ENCODE data around the gene GRM8. TPM values are rescaled to one million over a fixed set of nuclear protein-coding genes. Genes with fewer than 3 reads are reported as not detected.

The GRM8 gene
- total and polyA plus RNA-seq, 9 of the 15 experiments (the other 6 are each of a cell fraction or from before 2014, with no cell fraction given) = 0.13 TPM; not detected in 7

DNA sequence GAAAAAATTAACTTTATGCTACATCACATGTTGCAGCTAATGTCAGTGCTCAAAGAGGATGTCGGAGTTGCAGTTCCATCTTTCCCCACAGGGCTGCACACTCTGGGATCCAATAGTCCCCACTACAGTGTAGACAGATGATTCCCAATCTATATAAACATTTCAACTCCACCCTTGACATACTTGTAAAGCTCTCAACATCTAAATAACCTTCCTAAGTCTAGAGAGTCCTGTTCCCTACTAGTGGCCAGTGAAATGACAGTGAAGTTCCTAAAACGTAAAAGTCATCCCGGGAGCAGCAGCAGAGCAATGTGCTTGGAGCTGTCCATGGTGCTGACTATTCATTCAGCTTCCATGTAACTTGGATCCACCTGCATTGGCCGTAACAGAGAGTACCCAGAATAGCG lies 145.1 kb downstream of the GRM8 start (continued):
- TF ChIP-seq, protein P1, sequence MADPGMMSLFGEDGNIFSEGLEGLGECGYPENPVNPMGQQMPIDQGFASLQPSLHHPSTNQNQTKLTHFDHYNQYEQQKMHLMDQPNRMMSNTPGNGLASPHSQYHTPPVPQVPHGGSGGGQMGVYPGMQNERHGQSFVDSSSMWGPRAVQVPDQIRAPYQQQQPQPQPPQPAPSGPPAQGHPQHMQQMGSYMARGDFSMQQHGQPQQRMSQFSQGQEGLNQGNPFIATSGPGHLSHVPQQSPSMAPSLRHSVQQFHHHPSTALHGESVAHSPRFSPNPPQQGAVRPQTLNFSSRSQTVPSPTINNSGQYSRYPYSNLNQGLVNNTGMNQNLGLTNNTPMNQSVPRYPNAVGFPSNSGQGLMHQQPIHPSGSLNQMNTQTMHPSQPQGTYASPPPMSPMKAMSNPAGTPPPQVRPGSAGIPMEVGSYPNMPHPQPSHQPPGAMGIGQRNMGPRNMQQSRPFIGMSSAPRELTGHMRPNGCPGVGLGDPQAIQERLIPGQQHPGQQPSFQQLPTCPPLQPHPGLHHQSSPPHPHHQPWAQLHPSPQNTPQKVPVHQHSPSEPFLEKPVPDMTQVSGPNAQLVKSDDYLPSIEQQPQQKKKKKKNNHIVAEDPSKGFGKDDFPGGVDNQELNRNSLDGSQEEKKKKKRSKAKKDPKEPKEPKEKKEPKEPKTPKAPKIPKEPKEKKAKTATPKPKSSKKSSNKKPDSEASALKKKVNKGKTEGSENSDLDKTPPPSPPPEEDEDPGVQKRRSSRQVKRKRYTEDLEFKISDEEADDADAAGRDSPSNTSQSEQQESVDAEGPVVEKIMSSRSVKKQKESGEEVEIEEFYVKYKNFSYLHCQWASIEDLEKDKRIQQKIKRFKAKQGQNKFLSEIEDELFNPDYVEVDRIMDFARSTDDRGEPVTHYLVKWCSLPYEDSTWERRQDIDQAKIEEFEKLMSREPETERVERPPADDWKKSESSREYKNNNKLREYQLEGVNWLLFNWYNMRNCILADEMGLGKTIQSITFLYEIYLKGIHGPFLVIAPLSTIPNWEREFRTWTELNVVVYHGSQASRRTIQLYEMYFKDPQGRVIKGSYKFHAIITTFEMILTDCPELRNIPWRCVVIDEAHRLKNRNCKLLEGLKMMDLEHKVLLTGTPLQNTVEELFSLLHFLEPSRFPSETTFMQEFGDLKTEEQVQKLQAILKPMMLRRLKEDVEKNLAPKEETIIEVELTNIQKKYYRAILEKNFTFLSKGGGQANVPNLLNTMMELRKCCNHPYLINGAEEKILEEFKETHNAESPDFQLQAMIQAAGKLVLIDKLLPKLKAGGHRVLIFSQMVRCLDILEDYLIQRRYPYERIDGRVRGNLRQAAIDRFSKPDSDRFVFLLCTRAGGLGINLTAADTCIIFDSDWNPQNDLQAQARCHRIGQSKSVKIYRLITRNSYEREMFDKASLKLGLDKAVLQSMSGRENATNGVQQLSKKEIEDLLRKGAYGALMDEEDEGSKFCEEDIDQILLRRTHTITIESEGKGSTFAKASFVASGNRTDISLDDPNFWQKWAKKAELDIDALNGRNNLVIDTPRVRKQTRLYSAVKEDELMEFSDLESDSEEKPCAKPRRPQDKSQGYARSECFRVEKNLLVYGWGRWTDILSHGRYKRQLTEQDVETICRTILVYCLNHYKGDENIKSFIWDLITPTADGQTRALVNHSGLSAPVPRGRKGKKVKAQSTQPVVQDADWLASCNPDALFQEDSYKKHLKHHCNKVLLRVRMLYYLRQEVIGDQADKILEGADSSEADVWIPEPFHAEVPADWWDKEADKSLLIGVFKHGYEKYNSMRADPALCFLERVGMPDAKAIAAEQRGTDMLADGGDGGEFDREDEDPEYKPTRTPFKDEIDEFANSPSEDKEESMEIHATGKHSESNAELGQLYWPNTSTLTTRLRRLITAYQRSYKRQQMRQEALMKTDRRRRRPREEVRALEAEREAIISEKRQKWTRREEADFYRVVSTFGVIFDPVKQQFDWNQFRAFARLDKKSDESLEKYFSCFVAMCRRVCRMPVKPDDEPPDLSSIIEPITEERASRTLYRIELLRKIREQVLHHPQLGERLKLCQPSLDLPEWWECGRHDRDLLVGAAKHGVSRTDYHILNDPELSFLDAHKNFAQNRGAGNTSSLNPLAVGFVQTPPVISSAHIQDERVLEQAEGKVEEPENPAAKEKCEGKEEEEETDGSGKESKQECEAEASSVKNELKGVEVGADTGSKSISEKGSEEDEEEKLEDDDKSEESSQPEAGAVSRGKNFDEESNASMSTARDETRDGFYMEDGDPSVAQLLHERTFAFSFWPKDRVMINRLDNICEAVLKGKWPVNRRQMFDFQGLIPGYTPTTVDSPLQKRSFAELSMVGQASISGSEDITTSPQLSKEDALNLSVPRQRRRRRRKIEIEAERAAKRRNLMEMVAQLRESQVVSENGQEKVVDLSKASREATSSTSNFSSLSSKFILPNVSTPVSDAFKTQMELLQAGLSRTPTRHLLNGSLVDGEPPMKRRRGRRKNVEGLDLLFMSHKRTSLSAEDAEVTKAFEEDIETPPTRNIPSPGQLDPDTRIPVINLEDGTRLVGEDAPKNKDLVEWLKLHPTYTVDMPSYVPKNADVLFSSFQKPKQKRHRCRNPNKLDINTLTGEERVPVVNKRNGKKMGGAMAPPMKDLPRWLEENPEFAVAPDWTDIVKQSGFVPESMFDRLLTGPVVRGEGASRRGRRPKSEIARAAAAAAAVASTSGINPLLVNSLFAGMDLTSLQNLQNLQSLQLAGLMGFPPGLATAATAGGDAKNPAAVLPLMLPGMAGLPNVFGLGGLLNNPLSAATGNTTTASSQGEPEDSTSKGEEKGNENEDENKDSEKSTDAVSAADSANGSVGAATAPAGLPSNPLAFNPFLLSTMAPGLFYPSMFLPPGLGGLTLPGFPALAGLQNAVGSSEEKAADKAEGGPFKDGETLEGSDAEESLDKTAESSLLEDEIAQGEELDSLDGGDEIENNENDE (IDR thresholded peaks at IDR 0.05; ENCODE audit: low read depth, low read length) = no peak
- TF ChIP-seq, protein P2, sequence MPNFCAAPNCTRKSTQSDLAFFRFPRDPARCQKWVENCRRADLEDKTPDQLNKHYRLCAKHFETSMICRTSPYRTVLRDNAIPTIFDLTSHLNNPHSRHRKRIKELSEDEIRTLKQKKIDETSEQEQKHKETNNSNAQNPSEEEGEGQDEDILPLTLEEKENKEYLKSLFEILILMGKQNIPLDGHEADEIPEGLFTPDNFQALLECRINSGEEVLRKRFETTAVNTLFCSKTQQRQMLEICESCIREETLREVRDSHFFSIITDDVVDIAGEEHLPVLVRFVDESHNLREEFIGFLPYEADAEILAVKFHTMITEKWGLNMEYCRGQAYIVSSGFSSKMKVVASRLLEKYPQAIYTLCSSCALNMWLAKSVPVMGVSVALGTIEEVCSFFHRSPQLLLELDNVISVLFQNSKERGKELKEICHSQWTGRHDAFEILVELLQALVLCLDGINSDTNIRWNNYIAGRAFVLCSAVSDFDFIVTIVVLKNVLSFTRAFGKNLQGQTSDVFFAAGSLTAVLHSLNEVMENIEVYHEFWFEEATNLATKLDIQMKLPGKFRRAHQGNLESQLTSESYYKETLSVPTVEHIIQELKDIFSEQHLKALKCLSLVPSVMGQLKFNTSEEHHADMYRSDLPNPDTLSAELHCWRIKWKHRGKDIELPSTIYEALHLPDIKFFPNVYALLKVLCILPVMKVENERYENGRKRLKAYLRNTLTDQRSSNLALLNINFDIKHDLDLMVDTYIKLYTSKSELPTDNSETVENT (CRISPR knock-in tag; IDR thresholded peaks at IDR 0.05) = no peak
- TF ChIP-seq, protein P3, sequence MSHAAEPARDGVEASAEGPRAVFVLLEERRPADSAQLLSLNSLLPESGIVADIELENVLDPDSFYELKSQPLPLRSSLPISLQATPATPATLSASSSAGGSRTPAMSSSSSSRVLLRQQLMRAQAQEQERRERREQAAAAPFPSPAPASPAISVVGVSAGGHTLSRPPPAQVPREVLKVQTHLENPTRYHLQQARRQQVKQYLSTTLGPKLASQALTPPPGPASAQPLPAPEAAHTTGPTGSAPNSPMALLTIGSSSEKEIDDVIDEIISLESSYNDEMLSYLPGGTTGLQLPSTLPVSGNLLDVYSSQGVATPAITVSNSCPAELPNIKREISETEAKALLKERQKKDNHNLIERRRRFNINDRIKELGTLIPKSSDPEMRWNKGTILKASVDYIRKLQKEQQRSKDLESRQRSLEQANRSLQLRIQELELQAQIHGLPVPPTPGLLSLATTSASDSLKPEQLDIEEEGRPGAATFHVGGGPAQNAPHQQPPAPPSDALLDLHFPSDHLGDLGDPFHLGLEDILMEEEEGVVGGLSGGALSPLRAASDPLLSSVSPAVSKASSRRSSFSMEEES (CRISPR knock-in tag; IDR thresholded peaks at IDR 0.05) = no peak
- TF ChIP-seq, protein P4, sequence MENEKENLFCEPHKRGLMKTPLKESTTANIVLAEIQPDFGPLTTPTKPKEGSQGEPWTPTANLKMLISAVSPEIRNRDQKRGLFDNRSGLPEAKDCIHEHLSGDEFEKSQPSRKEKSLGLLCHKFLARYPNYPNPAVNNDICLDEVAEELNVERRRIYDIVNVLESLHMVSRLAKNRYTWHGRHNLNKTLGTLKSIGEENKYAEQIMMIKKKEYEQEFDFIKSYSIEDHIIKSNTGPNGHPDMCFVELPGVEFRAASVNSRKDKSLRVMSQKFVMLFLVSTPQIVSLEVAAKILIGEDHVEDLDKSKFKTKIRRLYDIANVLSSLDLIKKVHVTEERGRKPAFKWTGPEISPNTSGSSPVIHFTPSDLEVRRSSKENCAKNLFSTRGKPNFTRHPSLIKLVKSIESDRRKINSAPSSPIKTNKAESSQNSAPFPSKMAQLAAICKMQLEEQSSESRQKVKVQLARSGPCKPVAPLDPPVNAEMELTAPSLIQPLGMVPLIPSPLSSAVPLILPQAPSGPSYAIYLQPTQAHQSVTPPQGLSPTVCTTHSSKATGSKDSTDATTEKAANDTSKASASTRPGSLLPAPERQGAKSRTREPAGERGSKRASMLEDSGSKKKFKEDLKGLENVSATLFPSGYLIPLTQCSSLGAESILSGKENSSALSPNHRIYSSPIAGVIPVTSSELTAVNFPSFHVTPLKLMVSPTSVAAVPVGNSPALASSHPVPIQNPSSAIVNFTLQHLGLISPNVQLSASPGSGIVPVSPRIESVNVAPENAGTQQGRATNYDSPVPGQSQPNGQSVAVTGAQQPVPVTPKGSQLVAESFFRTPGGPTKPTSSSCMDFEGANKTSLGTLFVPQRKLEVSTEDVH (IDR thresholded peaks at IDR 0.05; ENCODE audit: low read depth, partially characterized antibody) = no peak
- TF ChIP-seq PYGO2 (tag; IDR thresholded peaks at IDR 0.05) = peak; percentile 77
- TF ChIP-seq SIRT6 (IDR thresholded peaks at IDR 0.05; ENCODE audit: low read depth, low read length) = no peak
- peak; percentile 60 to 61 for TF ChIP-seq RAD21 (CRISPR knock-in tag; conservative IDR thresholded peaks at IDR 0.05 in 1 of 2, IDR thresholded peaks at IDR 0.05 in 1 of 2)
- no peak for TF ChIP-seq PPARD (CRISPR knock-in tag; IDR thresholded peaks at IDR 0.05)
- no peak for TF ChIP-seq XRCC4 (IDR thresholded peaks at IDR 0.05; ENCODE audit: extremely low read depth, insufficient read depth, insufficient read length)

Data from K562 (cell line).